Neural progenitor cell (in vitro differentiated cells): ENCODE measurements around the gene ZFY.

Source experiments
- CTCF ChIP-seq: fragments of 200-600 bp; sonication (generic); IDR thresholded peaks from 2 replicates; pipeline ENCODE4 v1.5.1; 2017; ENCODE audit warnings: antibody characterized with exemption, mild to moderate bottlenecking
- EZH2 ChIP-seq: fragments of 200-600 bp; sonication (generic); IDR thresholded peaks from 2 replicates; pipeline ENCODE4 v1.6.1; 2017; ENCODE audit warnings: antibody characterized with exemption, mild to moderate bottlenecking, moderate library complexity

GRCh38 chrY:2934078-2934477 lies 1.1 kb upstream of the ZFY start:
- TF ChIP-seq CTCF: no peak
- no peak for TF ChIP-seq EZH2
